Omental fat pad (tissue), 4 donors: ENCODE measurements around the gene PNMA6E. TPM values are rescaled to one million over a fixed set of nuclear protein-coding genes. Genes with fewer than 3 reads are reported as not detected.

Experiments
- ATAC-seq: fragments of 150-250 bp; one replicate; pipeline ENCODE4 v1.9.1; 2016; ENCODE audit warnings: mild to moderate bottlenecking, moderate library complexity; ENCODE audit not compliant: low FRiP score
- DNase-seq: peaks from one replicate; pipeline ENCODE4 v3.0.0-alpha.2; 2019; ENCODE audit warnings: low spot score
- CTCF ChIP-seq, 3 donors: fragments of 450-650 bp; IDR thresholded peaks; one replicate each; pipeline ENCODE4 v1.5.1; 2016 to 2017; ENCODE audit warnings: antibody characterized with exemption in 3 of 3, mild to moderate bottlenecking in 3 of 3, moderate library complexity in 2 of 3
- total RNA-seq, 4 donors: library from RNA; depleted of rRNA; stranded (reverse); fragments of >200 nt; gene quantifications; one replicate each; pipeline ENCODE4 v1.1.0, GENCODE V29; 2016

The PNMA6E gene
- total RNA-seq, 4 donors from 2014 or later, result 0.32 TPM; not detected in 3

GRCh38 chrX:153420851-153421599 lies 19.9 kb upstream of the PNMA6E start:
- ATAC-seq, result no peak
- no peak for TF ChIP-seq CTCF (IDR thresholded peaks at IDR 0.05)

GRCh38 chrX:153417637-153418036 lies 16.5 kb upstream of the PNMA6E start:
- TF ChIP-seq CTCF (IDR thresholded peaks at IDR 0.05), result no peak
- no peak for ATAC-seq
- DNase-seq, result no peak

More at GRCh38 chrX:153420851-153421599, 19.9 kb upstream of the PNMA6E start:
- no peak for DNase-seq

- DNase-seq, result no peak
- ATAC-seq, result no peak
- TF ChIP-seq CTCF (IDR thresholded peaks at IDR 0.05), result no peak
Observed at GRCh38 chrX:153416781-153417450, 15.8 kb upstream of the PNMA6E start.

GRCh38 chrX:153414856-153415510 lies 13.8 kb upstream of the PNMA6E start:
- ATAC-seq (peak; percentile 13), DNase-seq (no peak)
- TF ChIP-seq CTCF (IDR thresholded peaks at IDR 0.05), result no peak

- no peak for ATAC-seq
- no peak for DNase-seq
- no peak for TF ChIP-seq CTCF (IDR thresholded peaks at IDR 0.05)
Observed at GRCh38 chrX:153413731-153414130, 12.6 kb upstream of the PNMA6E start.

GRCh38 chrX:153412746-153413720 lies 11.9 kb upstream of the PNMA6E start:
- no peak for ATAC-seq

More at GRCh38 chrX:153412746-153413720, 11.9 kb upstream of the PNMA6E start:
- no peak for TF ChIP-seq CTCF (IDR thresholded peaks at IDR 0.05)
- no peak for DNase-seq
